ENCODE data around the gene CERS6.

Gene CERS6

GRCh38 chr2:168816369-168816768, 360.3 kb downstream of the CERS6 start:
- FAIRE-seq: no peak

- no peak for FAIRE-seq
These were observed 363.1 kb downstream of the CERS6 start for GRCh38 chr2:168819050-168819715.

GRCh38 chr2:168819829-168820489, 363.9 kb downstream of the CERS6 start:
- FAIRE-seq: no peak

- FAIRE-seq: no peak
These were observed 365.5 kb downstream of the CERS6 start for GRCh38 chr2:168821577-168821976.

- FAIRE-seq: no peak
These were observed 365.9 kb downstream of the CERS6 start for GRCh38 chr2:168821992-168822391.
